GM23338 (cell line): ENCODE data around the gene PDRG1. TPM values are rescaled to one million over a fixed set of nuclear protein-coding genes. Genes with fewer than 3 reads are reported as not detected.

Experiments
- ATAC-seq: fragments of 200-7000 bp; cut with Tn5 transposase; 3 replicates; pipeline ENCODE4 v1.9.1; 2020
- DNase-seq: peaks from one replicate; pipeline ENCODE4 v3.0.0-alpha.2; 2015; ENCODE audit warnings: low spot score
- H2AFZ ChIP-seq: fragments of 200-600 bp; sonication (generic); 2 replicates; pipeline ENCODE4 v1.8.0; 2016; ENCODE audit warnings: antibody characterized with exemption, mild to moderate bottlenecking, moderate library complexity
- H3F3A ChIP-seq: fragments of 200-600 bp; sonication (generic); replicated peaks from 2 replicates; pipeline ENCODE4 v1.8.0; 2017; ENCODE audit warnings: antibody characterized with exemption, mixed run types, low read depth
- H3K27ac ChIP-seq: fragments of 200-600 bp; sonication (generic); 2 replicates; pipeline ENCODE4 v1.6.1; 2016; ENCODE audit warnings: low read depth
- H3K27me3 ChIP-seq: fragments of 200-600 bp; sonication (generic); 2 replicates; pipeline ENCODE4 v1.8.0; 2016; ENCODE audit warnings: mild to moderate bottlenecking, mixed run types, moderate library complexity; ENCODE audit not compliant: insufficient read depth
- H3K36me3 ChIP-seq: fragments of 200-600 bp; sonication (generic); 2 replicates; pipeline ENCODE4 v1.8.0; 2016; ENCODE audit warnings: mild to moderate bottlenecking; ENCODE audit not compliant: insufficient read depth
- H3K4me1 ChIP-seq: fragments of 200-600 bp; sonication (generic); 2 replicates; pipeline ENCODE4 v1.8.0; 2016; ENCODE audit warnings: mild to moderate bottlenecking, moderate library complexity; ENCODE audit not compliant: insufficient read depth
- H3K4me2 ChIP-seq: fragments of 200-600 bp; sonication (generic); 2 replicates; pipeline ENCODE4 v1.7.1; 2017; ENCODE audit warnings: mixed run types
- H3K4me3 ChIP-seq: fragments of 200-600 bp; sonication (generic); 2 replicates; pipeline ENCODE4 v1.6.1; 2016; ENCODE audit warnings: mixed run types
- H3K79me2 ChIP-seq: fragments of 200-600 bp; sonication (generic); replicated peaks from 2 replicates; pipeline ENCODE4 v1.8.0; 2017; ENCODE audit warnings: mild to moderate bottlenecking; ENCODE audit not compliant: insufficient read depth
- H3K9me2 ChIP-seq: fragments of 200-600 bp; sonication (generic); 2 replicates; pipeline ENCODE4 v1.8.0; 2017; ENCODE audit not compliant: insufficient read depth
- H4K20me1 ChIP-seq: fragments of 200-600 bp; sonication (generic); replicated peaks from 2 replicates; pipeline ENCODE4 v1.8.0; 2017; ENCODE audit warnings: mild to moderate bottlenecking; ENCODE audit not compliant: insufficient read depth
- H3K27ac Mint-ChIP-seq: 2 replicates; pipeline ENCODE4 v1.8.0; 2020; ENCODE audit warnings: inconsistent platforms, mild to moderate bottlenecking, moderate library complexity, mixed read lengths
- H3K27me3 Mint-ChIP-seq: 3 replicates; pipeline ENCODE4 v1.8.0; 2022; ENCODE audit warnings: low read depth, mild to moderate bottlenecking, moderate library complexity, mixed read lengths, inconsistent platforms; ENCODE audit not compliant: insufficient read depth, poor library complexity
- H3K36me3 Mint-ChIP-seq: 3 replicates; pipeline ENCODE4 v1.8.0; 2021; ENCODE audit warnings: low read depth, mild to moderate bottlenecking, inconsistent platforms, moderate library complexity, mixed read lengths
- H3K4me1 Mint-ChIP-seq: 3 replicates; pipeline ENCODE4 v1.8.0; 2020; ENCODE audit warnings: mild to moderate bottlenecking, inconsistent platforms, mixed read lengths
- H3K4me3 Mint-ChIP-seq: 3 replicates; pipeline ENCODE4 v1.8.0; 2021; ENCODE audit warnings: moderate library complexity, mild to moderate bottlenecking, inconsistent platforms, mixed read lengths
- H3K9me3 Mint-ChIP-seq: 3 replicates; pipeline ENCODE4 v1.8.0; 2020; ENCODE audit warnings: moderate library complexity, mild to moderate bottlenecking, inconsistent platforms, mixed read lengths
- CREB1 ChIP-seq: fragments of 250-450 bp; sonication (Bioruptor Pico); IDR thresholded peaks from 2 replicates; pipeline ENCODE4 v1.5.0; 2020; ENCODE audit warnings: low read depth, mild to moderate bottlenecking, moderate library complexity
- CTCF ChIP-seq, 2 experiments: fragments of 200-600 bp in 1 of 2; sonication (generic) in 1 of 2; conservative IDR thresholded peaks; 2 replicates each; pipeline versions ENCODE4 v1.5.1 to v1.6.1; 2016 to 2017; ENCODE audit warnings: antibody characterized with exemption in 2 of 2, low read depth in 2 of 2, mild to moderate bottlenecking in 2 of 2, moderate library complexity in 1 of 2
- ETS1 ChIP-seq: IDR thresholded peaks from 2 replicates; pipeline ENCODE4 v1.6.1; 2016; ENCODE audit warnings: antibody characterized with exemption
- EZH2 ChIP-seq: fragments of 200-600 bp; sonication (generic); IDR thresholded peaks from one replicate; pipeline ENCODE4 v1.8.0; 2017; ENCODE audit warnings: antibody characterized with exemption, mild to moderate bottlenecking, low read depth; ENCODE audit not compliant: unreplicated experiment
- EZH2phosphoT487 ChIP-seq: fragments of 200-600 bp; sonication (generic); IDR thresholded peaks from one replicate; pipeline ENCODE4 v1.8.1; 2018; ENCODE audit warnings: antibody characterized with exemption; ENCODE audit not compliant: unreplicated experiment
- JUNB ChIP-seq: IDR thresholded peaks from one replicate; pipeline ENCODE4 v1.6.1; 2016; ENCODE audit warnings: antibody characterized with exemption; ENCODE audit not compliant: unreplicated experiment
- NANOG ChIP-seq: IDR thresholded peaks from 2 replicates; pipeline ENCODE4 v1.6.1; 2016; ENCODE audit warnings: antibody characterized with exemption, borderline replicate concordance
- POLR2AphosphoS5 ChIP-seq: IDR thresholded peaks from 2 replicates; pipeline ENCODE4 v1.6.1; 2016; ENCODE audit warnings: antibody characterized with exemption, low read depth
- REST ChIP-seq: IDR thresholded peaks from one replicate; pipeline ENCODE4 v1.6.1; 2018; ENCODE audit warnings: antibody characterized with exemption; ENCODE audit not compliant: unreplicated experiment
- STAT1 ChIP-seq: IDR thresholded peaks from one replicate; pipeline ENCODE4 v1.6.1; 2016; ENCODE audit warnings: antibody characterized with exemption; ENCODE audit not compliant: unreplicated experiment
- ZNF114 ChIP-seq: fragments of 250-450 bp; sonication (Bioruptor Pico); IDR thresholded peaks from 2 replicates; pipeline ENCODE4 v1.5.0; 2020; ENCODE audit warnings: mild to moderate bottlenecking, moderate library complexity
- ZNF331 ChIP-seq: fragments of 250-450 bp; sonication (Bioruptor Pico); IDR thresholded peaks from 2 replicates; pipeline ENCODE4 v1.5.0; 2020; ENCODE audit warnings: low read depth, mild to moderate bottlenecking, moderate library complexity
- ZNF462 ChIP-seq: fragments of 250-450 bp; sonication (Bioruptor Pico); IDR thresholded peaks from 2 replicates; pipeline ENCODE4 v1.5.0; 2020; ENCODE audit warnings: mild to moderate bottlenecking, moderate library complexity
- polyA plus RNA-seq: library from polyadenylated mRNA; unstranded; fragments of >200 nt; fragmentation: Nextera tagmentation; extraction: Ambion mirVana; gene quantifications from 2 replicates; pipeline ENCODE4 v1.2.1, GENCODE V29; 2016
- total RNA-seq: library from RNA; depleted of rRNA; stranded (reverse); fragments of >200 nt; shearing (Covaris generic); gene quantifications from 2 replicates; pipeline ENCODE4 v1.2.3, GENCODE V29; 2014

The PDRG1 gene
- total and polyA plus RNA-seq, 2 experiments from 2014 or later: 10.5 to 27.8 TPM

- H3K27ac ChIP-seq: no peak overlapping the region
- H3K9me2 ChIP-seq: no peaks in the 10 kb centered on the region
- Mint-ChIP-seq H3K27me3 (peaks cover 26% of the 10 kb centered on the region), H3K27ac (no peak overlapping the region), H3K4me3 (no peak overlapping the region), H3K4me1 (peaks cover 26% of the 10 kb centered on the region), H3K36me3 (no peaks in the 10 kb centered on the region; the same call in 2 of the 3 replicates), H3K9me3 (peaks cover 70% of the 10 kb centered on the region)
- no peaks in the 10 kb centered on the region for H3K36me3 ChIP-seq
- no peaks in the 10 kb centered on the region for H3K79me2 ChIP-seq
- H3K4me2 ChIP-seq: no peak overlapping the region
- H3K4me3 ChIP-seq: no peak overlapping the region
- ATAC-seq (no peak), DNase-seq (peak; percentile 30)
- no peaks in the 10 kb centered on the region for H3K27me3 ChIP-seq
- peaks cover 14% of the 10 kb centered on the region for H3K4me1 ChIP-seq
- TF ChIP-seq EZH2 (no peak), ZNF331 (CRISPR knock-in tag) (no peak), ZNF114 (CRISPR knock-in tag) (no peak), ZNF462 (no peak), ETS1 (no peak), CREB1 (no peak), JUNB (no peak), STAT1 (no peak), POLR2AphosphoS5 (no peak), CTCF (conservative IDR thresholded peaks at IDR 0.05; ENCODE audit: low read depth in 2 of 2) (no peak), EZH2phosphoT487 (no peak), REST (no peak), NANOG (no peak)
- H4K20me1 ChIP-seq: no peaks in the 10 kb centered on the region
- no peaks in the 10 kb centered on the region for H3F3A ChIP-seq
- H2AFZ ChIP-seq: peak overlapping the region; percentile 74
Measured at GRCh38 chr20:31923388-31924331, 28.2 kb downstream of the PDRG1 start.
